Right ventricle myocardium inferior (tissue), 1 donor: ENCODE data around the gene JOSD2. TPM values are rescaled to one million over a fixed set of nuclear protein-coding genes. Genes with fewer than 3 reads are reported as not detected.
A peak's percentile ranks its signal among the peaks of the same experiment; 100 is the strongest.
"Not testable (repeated sequence)": the region's sequence is repeated elsewhere in the genome, so short reads cannot be mapped to it uniquely, and the experiment has no call there.

ENCODE experiments used
- ATAC-seq: fragments of 200-7000 bp; cut with Tn5 transposase; one replicate; pipeline ENCODE4 v1.9.1; 2020; ENCODE audit warnings: mild to moderate bottlenecking, moderate library complexity
- DNase-seq: peaks from one replicate; pipeline ENCODE4 v3.0.0; 2021; ENCODE audit errors: missing footprints
- intact Hi-C: fragments of 100-400 bp; cut with DNase I; formaldehyde crosslinking; loops from one replicate; pipeline ENCODE4 v1.11.0; 2022
- total RNA-seq: library from RNA; stranded (reverse); fragmentation: NEBNext Ultra II Directional; extraction: Animal tissue kit (Norgen Biotek cat#: 25700); gene quantifications from one replicate; pipeline ENCODE4 v1.2.1, GENCODE V29; 2021
- donor health status: DM: no; HTN: yes; CAD: no; lungs with severe emphysema.

The JOSD2 gene
- total RNA-seq, 1 donor from 2014 or later: 43.7 TPM

DNA sequence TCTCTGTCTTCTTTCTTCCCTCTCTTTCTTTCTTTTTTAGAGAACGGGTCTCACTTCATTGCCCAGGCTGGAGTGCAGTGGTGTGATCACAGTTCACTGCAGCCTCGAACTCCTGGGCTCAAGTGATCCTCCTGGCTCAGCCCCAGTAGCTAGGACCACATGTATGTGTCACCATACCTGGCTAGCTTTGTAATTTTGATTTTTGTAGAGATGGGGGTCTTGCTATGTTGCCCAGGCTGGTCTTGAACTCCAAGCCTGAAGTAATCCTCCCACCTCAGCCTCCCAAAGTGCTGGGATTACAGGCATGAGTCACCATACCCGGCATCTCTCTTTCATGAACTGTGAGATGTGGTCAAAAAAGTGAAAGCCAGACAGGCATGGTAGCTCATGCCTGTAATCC, 37.7 kb downstream of the JOSD2 start:
- not testable (repeated sequence) for DNase-seq, ATAC-seq
- intact Hi-C loops: loop anchor here (10.0 kb wide), 1 partner anchor 81 kb away; no protein-coding TSS in a partner anchor

DNA sequence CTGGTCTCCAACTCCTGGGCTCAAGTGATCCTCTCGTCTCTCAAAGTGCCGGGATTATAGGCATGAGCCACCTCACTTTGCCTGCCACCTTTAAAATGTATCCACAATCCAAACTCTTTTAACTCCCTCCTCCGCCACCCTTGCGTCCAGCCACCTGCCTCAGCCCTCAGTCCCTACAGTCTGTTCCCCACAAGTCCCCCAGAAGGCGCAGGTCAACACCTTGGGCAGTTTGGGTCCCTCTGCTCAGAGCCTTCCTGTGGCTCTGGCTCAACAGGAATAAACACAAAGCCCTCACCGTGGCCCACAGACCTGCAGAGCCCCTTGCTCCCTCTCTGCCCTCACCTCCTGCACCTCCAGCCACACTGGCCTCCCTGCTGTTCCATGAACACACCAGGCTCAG, 42.2 kb downstream of the JOSD2 start:
- intact Hi-C loops: no loop called here
- DNase-seq (no peak), ATAC-seq (no peak)

DNA sequence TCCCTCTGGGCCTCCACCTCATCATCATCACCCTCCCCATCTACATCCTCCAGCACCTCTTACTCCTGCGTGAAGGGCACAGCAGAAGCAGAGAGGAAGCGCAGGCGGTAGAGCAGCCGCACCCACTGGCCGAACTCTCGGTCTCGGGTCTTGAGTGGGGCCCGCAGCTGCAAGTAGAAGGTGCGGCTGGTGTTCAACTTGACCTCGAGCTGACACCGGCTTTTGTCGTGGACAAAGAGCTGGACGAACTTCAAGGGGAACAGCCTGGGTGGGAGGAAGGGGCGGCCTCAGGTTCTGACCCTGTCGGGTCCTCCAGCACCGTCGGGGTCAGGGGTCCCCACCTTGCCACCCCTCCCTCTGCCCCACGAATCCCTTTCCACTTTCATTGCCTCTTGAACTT, 43.4 kb downstream of the JOSD2 start:
- DNase-seq (no peak), ATAC-seq (no peak)
- intact Hi-C loops: no loop called here

DNA sequence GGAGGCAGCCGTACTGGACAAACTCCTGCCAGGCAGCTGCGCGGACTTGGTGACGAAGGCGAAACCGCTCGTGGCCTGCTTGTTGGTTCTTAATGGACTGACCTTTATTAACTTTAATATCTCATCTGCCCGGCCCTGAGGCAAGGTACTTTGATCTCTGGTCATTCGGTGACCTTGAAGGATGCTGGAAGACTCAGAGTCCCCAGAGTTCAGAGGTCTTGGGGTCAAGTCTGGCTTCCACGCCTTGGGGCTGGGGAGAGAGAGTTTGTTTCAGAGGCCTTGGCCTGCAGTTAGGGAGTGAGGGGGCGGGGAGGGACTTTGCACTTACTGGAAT, 44.3 kb downstream of the JOSD2 start:
- DNase-seq: no peak
- intact Hi-C loops: no loop called here
- ATAC-seq: no peak

DNA sequence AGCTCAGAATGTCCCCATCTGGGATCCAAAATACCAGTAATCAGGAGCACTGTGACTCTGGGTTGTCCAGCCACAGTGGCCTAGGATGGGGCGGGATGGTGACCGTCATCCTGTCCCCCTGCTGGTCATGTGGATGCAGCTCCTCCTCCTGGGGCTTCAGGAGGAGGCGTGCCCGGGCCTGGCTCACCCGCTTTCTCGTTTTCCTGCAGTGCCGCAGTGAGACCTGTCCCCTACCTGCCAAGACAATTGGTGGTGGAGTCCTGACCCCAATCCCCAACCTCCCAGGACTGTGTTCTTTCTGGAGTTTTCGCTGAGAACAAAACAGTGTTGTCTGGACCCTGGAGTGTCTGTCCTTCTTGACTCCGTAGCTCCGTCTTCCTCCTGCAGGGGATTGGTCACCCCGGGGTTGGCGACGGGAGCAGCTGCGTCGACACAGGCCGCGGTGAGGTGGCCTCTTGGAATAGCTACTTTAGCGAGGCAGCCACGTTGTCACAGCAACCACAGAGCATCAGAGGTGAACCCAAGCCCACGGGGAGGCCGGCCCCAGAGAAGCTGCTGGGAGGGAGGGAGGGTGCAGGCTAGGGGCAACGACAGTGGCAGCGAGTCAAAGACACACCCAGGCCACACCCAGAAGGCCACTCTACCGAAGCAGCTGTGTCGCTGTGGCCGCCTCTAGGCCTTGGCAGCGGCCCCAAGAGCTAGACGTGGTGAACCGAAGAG, 44.8 kb downstream of the JOSD2 start:
- intact Hi-C loops: no loop called here
- no peak for DNase-seq
- no peak for ATAC-seq

DNA sequence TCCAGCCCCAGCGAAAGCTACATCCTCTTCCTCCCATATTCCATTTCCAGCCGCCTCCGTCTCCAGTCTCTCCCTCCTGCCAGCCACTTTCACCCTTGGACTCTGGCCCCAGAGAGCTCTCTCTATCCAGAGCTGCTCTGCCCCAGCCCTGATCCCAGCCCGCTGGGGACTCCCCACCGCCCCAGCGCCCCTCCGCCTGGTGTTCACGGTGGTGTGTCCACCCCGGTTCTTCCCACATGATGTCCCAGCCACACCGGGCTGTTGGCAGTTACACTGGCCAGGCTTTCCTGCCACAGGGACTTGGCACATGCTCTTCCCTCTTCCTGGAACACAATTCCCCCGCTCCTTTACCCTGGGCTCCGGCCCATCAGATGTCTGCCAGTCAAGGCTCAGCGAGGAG, 46.0 kb downstream of the JOSD2 start:
- no peak for ATAC-seq
- intact Hi-C loops: no loop called here

DNA sequence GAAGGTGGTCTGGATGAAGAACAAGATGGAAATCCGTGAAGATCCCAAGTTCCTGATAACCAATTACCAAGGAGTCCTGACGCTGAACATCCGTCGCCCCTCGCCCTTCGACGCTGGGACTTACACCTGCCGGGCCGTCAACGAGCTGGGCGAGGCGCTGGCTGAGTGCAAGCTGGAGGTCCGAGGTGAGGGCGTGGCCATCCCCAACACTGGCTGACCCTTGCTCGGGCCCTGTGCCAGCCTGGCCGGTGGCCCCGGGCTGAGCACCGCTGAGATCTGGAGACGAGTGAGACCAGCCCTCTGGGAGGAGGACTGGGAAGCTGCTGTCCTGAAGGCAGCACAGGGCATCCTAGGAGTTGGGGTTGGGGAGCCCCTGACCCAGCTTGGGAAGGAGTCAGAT, 46.6 kb downstream of the JOSD2 start:
- intact Hi-C loops: no loop called here
- DNase-seq (no peak), ATAC-seq (no peak)

More for the DNA sequence above, 46.0 kb downstream of the JOSD2 start:
- DNase-seq: no peak

DNA sequence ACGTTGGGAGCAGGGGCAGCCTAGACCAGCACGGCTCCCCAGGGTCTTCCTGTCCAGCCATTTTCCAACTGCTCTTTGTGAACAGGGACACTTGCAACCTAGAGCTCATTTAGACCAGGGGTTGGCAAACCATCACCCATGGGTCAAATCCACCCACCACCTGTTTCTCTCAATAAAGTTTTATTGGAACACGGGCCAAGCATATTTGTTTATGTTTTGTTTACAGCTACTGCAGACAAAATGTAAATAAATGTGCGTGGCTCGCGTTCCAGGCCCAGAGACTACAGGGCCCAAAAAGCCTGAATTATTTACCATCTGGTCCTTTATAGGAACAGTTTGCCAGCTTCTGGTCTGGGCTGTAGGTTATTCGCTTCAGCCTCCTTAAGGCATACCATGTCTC, 48.0 kb downstream of the JOSD2 start:
- DNase-seq: no peak
- no peak for ATAC-seq
- intact Hi-C loops: no loop called here

DNA sequence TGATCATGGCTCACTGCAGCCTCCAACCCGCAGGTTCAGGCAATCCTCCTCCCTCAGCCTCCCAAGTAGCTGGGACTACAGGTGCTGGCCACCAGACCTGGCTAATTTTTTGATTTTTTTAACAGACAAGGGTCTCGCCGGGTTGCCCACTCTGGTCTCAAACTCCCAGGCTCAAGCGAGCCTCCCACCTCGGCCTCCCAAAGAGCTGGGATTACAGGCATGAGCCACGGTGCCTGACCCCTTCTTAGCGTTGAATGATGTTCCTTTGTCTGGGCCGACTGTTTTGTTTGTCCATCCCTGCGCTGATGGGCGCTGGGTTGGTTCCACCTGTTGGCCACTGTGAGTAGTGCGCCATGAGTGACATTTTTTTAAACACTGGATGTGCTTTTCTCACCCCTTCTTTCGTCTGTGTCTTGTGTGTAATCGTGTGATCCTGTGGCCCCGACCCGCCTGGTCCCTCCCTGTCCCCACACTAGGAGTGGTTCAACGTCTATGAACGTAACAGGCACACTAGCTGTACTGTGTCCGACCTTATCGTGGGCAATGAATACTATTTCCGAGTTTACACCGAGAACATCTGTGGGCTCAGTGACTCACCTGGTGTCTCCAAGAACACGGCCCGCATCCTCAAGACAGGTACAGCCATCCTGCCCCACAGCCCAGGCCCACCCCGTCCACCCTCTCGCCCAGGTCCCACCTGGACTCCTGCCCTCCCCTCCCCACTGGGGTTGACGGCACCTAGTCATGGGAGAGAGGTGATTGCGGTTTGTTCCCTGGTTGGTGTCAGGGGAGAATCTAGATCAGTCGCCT, 49.7 kb downstream of the JOSD2 start:
- intact Hi-C loops: loop anchor here (1.0 kb wide), 2 partner anchors 93 to 104 kb away; no protein-coding TSS in a partner anchor
- peak; percentile 80 for ATAC-seq
- no peak for DNase-seq

DNA sequence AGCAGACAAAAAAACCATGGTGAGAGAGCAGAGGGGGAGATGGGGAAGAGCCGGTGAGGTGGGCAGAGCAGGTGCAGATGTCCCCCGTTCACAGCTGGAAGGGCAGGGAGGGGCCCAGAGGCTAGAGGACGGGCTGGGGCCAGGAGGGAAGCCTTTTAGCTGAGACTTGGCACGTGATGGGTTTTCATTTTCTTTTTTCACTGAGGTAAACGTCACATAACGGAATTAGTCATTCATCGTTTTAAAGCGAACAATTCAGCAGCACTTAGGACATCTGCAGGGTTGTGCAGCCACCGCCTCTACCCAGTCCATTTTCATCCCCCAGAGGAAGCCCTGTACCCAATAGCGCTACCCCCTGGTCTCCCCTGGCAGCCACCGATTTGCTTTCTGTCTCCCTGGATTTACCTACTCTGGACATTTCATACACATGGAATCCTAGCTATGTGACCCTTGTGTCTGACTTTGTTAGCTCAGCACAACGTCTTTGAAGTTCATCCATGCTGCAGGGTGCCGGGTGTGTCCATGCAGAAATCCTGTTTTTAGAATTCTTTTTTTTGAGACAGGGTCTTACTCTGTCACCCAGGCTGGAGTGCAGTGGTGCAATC, 50.7 kb downstream of the JOSD2 start:
- no peak for ATAC-seq
- intact Hi-C loops: no loop called here

DNA sequence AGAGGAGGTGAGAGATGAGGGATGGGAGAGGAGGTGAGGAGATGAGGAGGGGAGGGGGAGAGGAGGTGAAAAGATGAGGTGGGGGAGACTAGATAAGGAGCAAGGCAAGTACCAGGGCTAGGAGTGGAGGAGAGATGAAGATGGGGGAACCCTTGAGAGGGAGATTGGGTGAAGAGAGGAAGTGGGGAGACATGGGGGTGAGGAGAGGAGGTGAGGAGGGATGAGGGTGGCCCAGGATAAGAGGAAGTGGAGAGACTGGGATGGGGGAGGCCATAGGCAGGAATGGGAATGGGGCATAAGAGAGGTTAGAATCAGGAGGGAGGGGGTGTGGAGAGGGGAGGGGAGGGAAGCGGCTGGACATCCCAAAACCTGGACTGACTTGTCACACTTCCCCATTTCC, 51.4 kb downstream of the JOSD2 start:
- ATAC-seq: no peak
- no peak for DNase-seq
- intact Hi-C loops: no loop called here

More for the DNA sequence above, 50.7 kb downstream of the JOSD2 start:
- no peak for DNase-seq

DNA sequence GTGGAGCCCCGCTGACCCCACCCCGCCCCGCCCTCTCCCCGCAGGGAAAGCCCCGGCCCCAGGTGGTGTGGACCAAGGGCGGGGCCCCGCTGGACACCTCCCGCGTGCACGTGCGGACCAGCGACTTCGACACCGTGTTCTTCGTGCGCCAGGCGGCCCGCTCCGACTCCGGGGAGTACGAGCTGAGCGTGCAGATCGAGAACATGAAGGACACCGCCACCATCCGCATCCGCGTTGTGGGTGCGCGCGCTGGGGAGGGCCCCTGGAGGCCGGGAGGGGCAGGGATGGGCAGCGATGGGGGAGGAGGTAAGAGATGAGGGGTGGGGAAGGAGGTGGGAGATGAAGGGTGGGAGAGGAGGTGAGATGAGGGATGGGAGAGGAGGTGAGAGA, 51.9 kb downstream of the JOSD2 start:
- intact Hi-C loops: no loop called here
- DNase-seq (no peak), ATAC-seq (no peak)

DNA sequence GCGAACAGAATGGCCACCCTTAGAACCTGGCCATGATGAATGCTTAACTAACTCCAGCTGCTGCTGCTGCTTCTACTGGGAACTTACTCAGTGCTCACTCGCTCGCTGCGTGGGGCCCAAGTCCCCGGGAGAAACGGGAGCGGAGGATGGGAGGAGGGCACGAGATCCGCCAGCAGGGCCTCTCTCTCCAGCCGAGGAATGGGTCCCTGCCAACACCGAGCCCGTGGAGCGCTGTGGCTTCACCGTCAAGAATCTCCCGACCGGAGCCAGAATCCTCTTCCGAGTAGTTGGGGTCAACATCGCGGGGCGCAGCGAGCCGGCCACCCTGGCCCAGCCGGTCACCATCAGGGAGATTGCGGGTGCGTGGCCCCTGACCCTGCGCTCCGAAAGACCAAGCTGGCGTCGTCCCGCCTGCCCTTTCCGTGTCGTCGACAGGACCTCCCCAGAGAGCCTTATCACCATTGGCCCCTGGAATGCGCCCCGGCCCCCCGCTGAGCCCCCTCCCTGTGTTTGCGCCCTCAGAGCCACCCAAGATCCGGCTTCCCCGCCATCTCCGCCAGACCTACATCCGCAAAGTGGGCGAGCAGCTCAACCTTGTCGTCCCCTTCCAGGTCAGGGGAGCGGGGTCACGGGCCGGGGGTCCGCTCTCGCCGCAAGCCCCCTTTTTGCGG, 52.5 kb downstream of the JOSD2 start:
- ATAC-seq (no peak), DNase-seq (no peak)
- intact Hi-C loops: no loop called here

DNA sequence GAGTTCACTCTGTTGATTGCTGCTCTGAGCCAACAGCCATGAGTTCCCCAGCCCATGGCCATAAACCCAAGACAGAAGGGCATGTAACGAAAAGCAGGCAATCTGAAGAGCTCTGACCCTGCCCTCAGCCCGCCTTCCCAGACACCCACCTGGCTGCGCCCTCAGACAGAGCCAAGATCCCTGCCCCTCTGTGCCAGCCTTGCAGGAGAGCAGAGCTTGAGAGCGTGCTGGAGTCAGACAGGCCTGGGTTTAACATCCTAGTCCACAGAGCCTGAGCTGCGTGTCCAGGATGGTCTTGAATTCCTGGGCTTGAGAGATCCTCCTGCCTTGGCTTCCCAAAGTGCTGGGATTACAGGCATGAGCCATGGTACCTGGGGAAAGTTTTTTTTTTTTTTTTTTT, 53.7 kb downstream of the JOSD2 start:
- ATAC-seq (no peak), DNase-seq (no peak)
- intact Hi-C loops: no loop called here

Other genes with a start within 250 kb of the JOSD2 start
- gene KCNC3, start 181.8 kb downstream of the JOSD2 start, total RNA-seq: 1.7 TPM
- 0.27 TPM for gene NAPSA, start 145.6 kb downstream of the JOSD2 start, total RNA-seq
- 69.5 TPM for gene NR1H2, start 134.7 kb downstream of the JOSD2 start, total RNA-seq
- 10.8 TPM for gene POLD1, start 126.8 kb downstream of the JOSD2 start, total RNA-seq
- not detected for gene SPIB, start 92.3 kb downstream of the JOSD2 start, total RNA-seq
- 0.08 TPM for gene MYBPC2, start 78.3 kb downstream of the JOSD2 start, total RNA-seq
- gene EMC10, start 34.7 kb downstream of the JOSD2 start, total RNA-seq: 78.0 TPM
- gene GARIN5A, start 34.3 kb downstream of the JOSD2 start, total RNA-seq: 2.2 TPM
- not detected for gene ASPDH, start 2.7 kb upstream of the JOSD2 start, total RNA-seq
- gene LRRC4B, start 57.2 kb upstream of the JOSD2 start, total RNA-seq: 0.92 TPM
- 0.27 TPM for gene SYT3, start 128.7 kb upstream of the JOSD2 start, total RNA-seq
- gene C19orf81, start 138.3 kb upstream of the JOSD2 start, total RNA-seq: 2.5 TPM
- gene SHANK1, start 208.6 kb upstream of the JOSD2 start, total RNA-seq: 0.22 TPM
- gene CLEC11A, start 212.2 kb upstream of the JOSD2 start, total RNA-seq: 4.0 TPM